ENCODE data around the gene RASA3. TPM values are rescaled to one million over a fixed set of nuclear protein-coding genes. Genes with fewer than 3 reads are reported as not detected.

The RASA3 gene
- total RNA-seq, 1 experiment from 2014 or later = 22.3 TPM

GRCh38 chr13:113960276-113960948 is 172.0 kb downstream of the RASA3 start (continued):
- no peak for TF ChIP-seq FOXP1 (CRISPR knock-in tag; IDR thresholded peaks at IDR 0.05; ENCODE audit: borderline replicate concordance)
- TF ChIP-seq ESRRA (CRISPR knock-in tag; IDR thresholded peaks at IDR 0.05; ENCODE audit: borderline replicate concordance) = no peak
- TF ChIP-seq ZNF317 (CRISPR knock-in tag; IDR thresholded peaks at IDR 0.05; ENCODE audit: borderline replicate concordance, low read depth) = no peak
- no peak for TF ChIP-seq SMAD4 (CRISPR knock-in tag; IDR thresholded peaks at IDR 0.05)
- no peak for TF ChIP-seq NFYB (CRISPR knock-in tag; conservative IDR thresholded peaks at IDR 0.05; ENCODE audit: low read depth)
- TF ChIP-seq PRDM15 (CRISPR knock-in tag; IDR thresholded peaks at IDR 0.05) = no peak
- TF ChIP-seq MYBL2 (CRISPR knock-in tag; IDR thresholded peaks at IDR 0.05) = no peak

GRCh38 chr13:113959198-113959597 is 173.2 kb downstream of the RASA3 start:
- H3K9me3 Mint-ChIP-seq = peaks cover 61% of the 10 kb centered on the region

More at GRCh38 chr13:113959198-113959597, 173.2 kb downstream of the RASA3 start:
- TF ChIP-seq HMGA2 (CRISPR knock-in tag; IDR thresholded peaks at IDR 0.05) (no peak), JAZF1 (CRISPR knock-in tag; IDR thresholded peaks at IDR 0.05) (no peak), ZNF263 (CRISPR knock-in tag; IDR thresholded peaks at IDR 0.05; ENCODE audit: low read depth) (no peak), ZSCAN18 (CRISPR knock-in tag; IDR thresholded peaks at IDR 0.05) (no peak), ATF2 (CRISPR knock-in tag; IDR thresholded peaks at IDR 0.05; ENCODE audit: borderline replicate concordance, low read depth) (no peak), ERG (CRISPR knock-in tag; IDR thresholded peaks at IDR 0.05) (no peak), TEAD4 (CRISPR knock-in tag; IDR thresholded peaks at IDR 0.05) (no peak), SMAD4 (CRISPR knock-in tag; IDR thresholded peaks at IDR 0.05) (no peak), SP1 (CRISPR knock-in tag; conservative IDR thresholded peaks at IDR 0.05) (no peak)
- no peak for ATAC-seq
- POLR2A ChIA-PET = no interaction called here
- DNase-seq (ENCODE audit: low spot score) = no peak
- Mint-ChIP-seq H3K4me1 (no peaks in the 10 kb centered on the region), H3K27ac (no peak overlapping the region), H3K27me3 (ENCODE audit: low read depth) (peaks cover 29% of the 10 kb centered on the region), H3K4me3 (no peak overlapping the region), H3K36me3 (peaks cover 55% of the 10 kb centered on the region)
- CTCF ChIA-PET = no interaction called here
